HG02885 (cell line): ENCODE measurements around the gene SPACA6.
"Not testable (repeated sequence)": the region's sequence is repeated elsewhere in the genome, so short reads cannot be mapped to it uniquely, and the experiment has no call there.

Source experiments
- ATAC-seq: cut with Tn5 transposase; IDR thresholded peaks from one replicate; pipeline ENCODE4 v1.9.1; 2021; ENCODE audit warnings: mild to moderate bottlenecking; ENCODE audit not compliant: unreplicated experiment, poor library complexity

The SPACA6 gene

GRCh38 chr19:51693260-51693659, at the start of gene SPACA6:
Gene SPACA6, plus strand, starts transcription at chr19:51693330. Its CDS starts 197 bp downstream, at chr19:51693527.
- ATAC-seq, result no peak

- no peak for ATAC-seq
Observed at GRCh38 chr19:51644636-51645271, 48.4 kb upstream of the SPACA6 start.

GRCh38 chr19:51646730-51647129, 46.4 kb upstream of the SPACA6 start, which contains the start of gene SIGLEC14:
Gene SIGLEC14, minus strand, starts transcription at chr19:51646825. Its CDS starts 66 bp downstream, at chr19:51646759.
- not testable (repeated sequence) for ATAC-seq

GRCh38 chr19:51647318-51647717, 45.8 kb upstream of the SPACA6 start:
- no peak for ATAC-seq

GRCh38 chr19:51651216-51651846, 41.8 kb upstream of the SPACA6 start:
- no peak for ATAC-seq

GRCh38 chr19:51652266-51652665, 40.9 kb upstream of the SPACA6 start:
- ATAC-seq, result no peak

GRCh38 chr19:51653162-51653561, 40.0 kb upstream of the SPACA6 start:
- no peak for ATAC-seq

- ATAC-seq, result no peak
Observed at GRCh38 chr19:51654783-51655182, 38.3 kb upstream of the SPACA6 start.

- ATAC-seq, result no peak
Observed at GRCh38 chr19:51660975-51661600, 32.0 kb upstream of the SPACA6 start.

- no peak for ATAC-seq
Observed at GRCh38 chr19:51663650-51664049, 29.5 kb upstream of the SPACA6 start.

GRCh38 chr19:51664131-51664530, 29.0 kb upstream of the SPACA6 start:
- ATAC-seq, result no peak

GRCh38 chr19:51664997-51665396, 28.1 kb upstream of the SPACA6 start:
- no peak for ATAC-seq

- ATAC-seq, result no peak
Observed at GRCh38 chr19:51668216-51668615, 24.9 kb upstream of the SPACA6 start.

GRCh38 chr19:51675911-51676565, 17.1 kb upstream of the SPACA6 start:
- ATAC-seq, result not testable (repeated sequence)

GRCh38 chr19:51676566-51677083, 16.5 kb upstream of the SPACA6 start:
- no peak for ATAC-seq

- ATAC-seq, result no peak
Observed at GRCh38 chr19:51680474-51680873, 12.7 kb upstream of the SPACA6 start.

- no peak for ATAC-seq
Observed at GRCh38 chr19:51681286-51681941, 11.7 kb upstream of the SPACA6 start.

GRCh38 chr19:51686171-51686570, 7.0 kb upstream of the SPACA6 start:
- no peak for ATAC-seq

GRCh38 chr19:51687791-51688670, 5.1 kb upstream of the SPACA6 start:
- ATAC-seq, result no peak
